Measurements from ENCODE around the gene PPP6R2. TPM values are rescaled to one million over a fixed set of nuclear protein-coding genes. Genes with fewer than 3 reads are reported as not detected.

The PPP6R2 gene
- total RNA-seq, 1 experiment from 2014 or later = 42.6 TPM

GRCh38 chr22:50467773-50468440, 124.8 kb downstream of the PPP6R2 start:
- H3K4me1 Mint-ChIP-seq = peaks cover 13 to 15% of the 10 kb centered on the region in 2 experiments
- peaks cover 7% of the 10 kb centered on the region; the same call in 1 of the 2 replicates for H3K79me2 ChIP-seq (ENCODE audit: insufficient read depth, low read length)

More at GRCh38 chr22:50467773-50468440, 124.8 kb downstream of the PPP6R2 start:
- Histone ChIP-seq H2BK12ac (ENCODE audit: insufficient read length, low read depth, low read length) (no peak overlapping the region), H2BK15ac (ENCODE audit: low read depth, low read length) (no peak overlapping the region), H3K4me1 (ENCODE audit: insufficient read depth, low read length) (no peaks in the 10 kb centered on the region), H4K5ac (ENCODE audit: insufficient read length, low read depth, low read length) (no peak overlapping the region), H3K9ac (ENCODE audit: extremely low read depth, insufficient read length, low read length) (no peak overlapping the region), H4K91ac (ENCODE audit: insufficient read length, low read depth, low read length) (no peak overlapping the region), H3K23me2 (ENCODE audit: insufficient read length, low read depth, low read length, poor library complexity, severe bottlenecking) (no peaks in the 10 kb centered on the region), H3K4ac (ENCODE audit: low read depth, low read length) (no peak overlapping the region), H3K27me3 (ENCODE audit: insufficient read depth, low read length) (no peaks in the 10 kb centered on the region), H3K18ac (ENCODE audit: insufficient read length, low read depth, low read length) (no peak overlapping the region), H3K23ac (ENCODE audit: insufficient read length, low read depth, low read length) (no peak overlapping the region), H2BK5ac (ENCODE audit: insufficient read length, low read length) (no peak overlapping the region), H3K9me3 (ENCODE audit: control insufficient read depth, low read depth, low read length) (no peaks in the 10 kb centered on the region), H3K27ac (ENCODE audit: insufficient read length, low read depth, low read length) (no peak overlapping the region), H3K14ac (ENCODE audit: insufficient read depth, low read length) (no peak overlapping the region), H2AK5ac (ENCODE audit: insufficient read length, low read length) (no peak overlapping the region), H2AFZ (ENCODE audit: low read length) (no peak overlapping the region), H3K56ac (ENCODE audit: insufficient read length, low read depth, low read length) (no peak overlapping the region), H3K79me1 (ENCODE audit: insufficient read depth, low read depth, low read length, poor library complexity, severe bottlenecking) (peaks cover 11% of the 10 kb centered on the region), H2BK20ac (ENCODE audit: low read depth, low read length, poor library complexity, severe bottlenecking) (no peak overlapping the region), H4K8ac (replicated peaks; ENCODE audit: insufficient read length, low read depth, low read length) (no peak overlapping the region), H4K20me1 (ENCODE audit: control insufficient read depth, insufficient read depth, insufficient read length) (no peaks in the 10 kb centered on the region), H3T11ph (ENCODE audit: low read length) (no peak overlapping the region), H2BK120ac (ENCODE audit: low read depth, low read length, poor library complexity, severe bottlenecking) (no peak overlapping the region), H3K4me2 (ENCODE audit: insufficient read depth, insufficient read length, low read length) (no peak overlapping the region)
- Mint-ChIP-seq H3K36me3 (ENCODE audit: insufficient read depth in 1 of 3, low read depth in 3 of 3) (peaks cover 16 to 45% (median 40%) of the 10 kb centered on the region in 3 experiments; a peak in 6 of 7 replicates), H3K27ac (no peak overlapping the region), H3K4me3 (no peak overlapping the region), H3K27me3 (ENCODE audit: low read depth) (no peaks in the 10 kb centered on the region), H3K9me3 (no peaks in the 10 kb centered on the region)
- WGBS (ENCODE audit: extremely low coverage, insufficient read length, low lambda C conversion rate) = no CpG with 5 or more reads among the region's 22 CpGs
- no peak for DNase-seq
- no peak for TF ChIP-seq CTCF (conservative IDR thresholded peaks at IDR 0.05)

All from H9 (cell line).